Activated CD4-positive, alpha-beta T cell treated with anti-CD3 and anti-CD28 coated beads, Interleukin-2, amount 50 U/mL, for 1 hour (primary cell): ENCODE data around the gene P2RY6.
"Not testable (repeated sequence)": the region's sequence is repeated elsewhere in the genome, so short reads cannot be mapped to it uniquely, and the experiment has no call there.

Source experiments
- DNase-seq: peaks from one replicate; pipeline ENCODE4 v3.0.0-alpha.2; 2020

The P2RY6 gene

DNA sequence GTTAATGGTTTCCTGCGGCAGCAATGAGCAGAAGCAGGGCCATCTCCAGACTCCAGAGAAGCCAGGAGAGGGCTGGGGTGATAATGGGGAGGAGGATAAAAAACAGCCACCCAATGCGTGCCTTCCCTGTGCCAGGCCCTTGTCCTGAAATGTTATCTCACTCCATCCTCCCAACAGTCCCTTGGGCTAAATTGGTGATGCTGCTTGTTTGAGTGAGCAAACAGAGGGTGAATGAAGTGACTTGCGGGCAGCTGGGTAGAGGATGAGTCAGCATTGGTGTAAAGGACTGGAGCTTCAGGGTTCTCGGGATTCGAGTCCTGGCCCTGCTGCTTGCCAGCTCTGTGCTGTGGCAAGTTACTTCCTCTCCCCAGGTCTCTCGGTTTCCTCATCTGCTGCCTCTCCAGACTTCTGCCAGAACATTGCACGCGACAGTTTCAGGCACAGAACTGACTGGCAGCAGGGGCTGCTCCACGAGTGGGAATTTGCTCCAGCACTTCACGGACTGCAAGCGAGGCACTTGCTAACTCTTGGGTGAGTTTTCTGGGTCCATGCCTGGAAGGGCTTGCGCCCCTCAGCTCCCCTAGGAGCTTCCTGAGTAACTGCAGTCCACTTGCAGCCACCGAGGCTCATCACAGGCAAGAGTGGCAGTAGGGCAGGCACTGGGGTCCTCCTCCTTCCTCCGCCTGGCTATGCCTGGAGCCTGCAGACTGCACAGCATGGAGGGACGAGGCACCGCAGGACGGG lies at the start of gene P2RY6:
TSS of gene P2RY6 (plus strand) at position 403 of the 744 bp plus-strand sequence. CDS start 24,181 bp downstream, outside the sequence.
- DNase-seq: no peak

DNA sequence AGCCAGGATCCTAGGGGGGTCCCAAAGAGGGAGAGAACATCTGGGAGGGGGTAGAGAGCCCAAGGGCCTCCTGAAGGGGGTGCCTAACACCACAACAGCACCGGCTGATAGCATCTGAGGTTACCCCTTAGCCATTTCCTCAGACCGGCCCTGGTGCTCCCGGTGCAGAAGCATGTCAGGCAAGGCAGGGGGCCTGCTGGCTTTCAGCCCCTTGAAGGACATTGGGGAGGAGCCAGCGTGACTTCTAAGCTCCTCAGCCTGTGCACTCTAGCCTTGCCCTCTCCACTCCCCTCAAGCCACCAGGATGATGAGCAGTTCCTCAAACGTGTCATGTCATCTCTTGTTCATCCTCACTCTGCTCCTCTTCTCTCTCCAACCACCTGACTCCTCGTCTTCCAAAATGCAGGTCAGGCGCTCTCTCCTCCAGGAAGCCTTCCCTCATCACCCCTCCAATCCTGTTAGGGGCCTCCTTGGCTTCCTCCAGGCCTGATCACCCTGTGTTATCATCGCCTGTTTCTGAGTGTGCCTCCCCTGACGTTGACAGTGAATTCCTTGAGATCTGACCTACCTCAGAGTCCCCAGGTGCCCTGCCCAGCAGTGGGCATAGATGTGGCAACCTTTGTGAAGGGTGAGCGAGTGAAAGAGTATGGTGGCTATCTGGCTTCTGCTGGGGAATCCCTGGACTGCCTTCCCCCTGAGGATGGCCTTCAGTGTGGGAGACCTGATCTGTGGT lies 48.0 kb upstream of the P2RY6 start:
- DNase-seq: no peak

- DNase-seq: no peak
Observed at GRCh38 chr11:73225001-73225686, 47.0 kb upstream of the P2RY6 start.

GRCh38 chr11:73225851-73226250 lies 46.3 kb upstream of the P2RY6 start:
- DNase-seq: no peak

GRCh38 chr11:73226297-73227006 lies 45.7 kb upstream of the P2RY6 start:
- no peak for DNase-seq

DNA sequence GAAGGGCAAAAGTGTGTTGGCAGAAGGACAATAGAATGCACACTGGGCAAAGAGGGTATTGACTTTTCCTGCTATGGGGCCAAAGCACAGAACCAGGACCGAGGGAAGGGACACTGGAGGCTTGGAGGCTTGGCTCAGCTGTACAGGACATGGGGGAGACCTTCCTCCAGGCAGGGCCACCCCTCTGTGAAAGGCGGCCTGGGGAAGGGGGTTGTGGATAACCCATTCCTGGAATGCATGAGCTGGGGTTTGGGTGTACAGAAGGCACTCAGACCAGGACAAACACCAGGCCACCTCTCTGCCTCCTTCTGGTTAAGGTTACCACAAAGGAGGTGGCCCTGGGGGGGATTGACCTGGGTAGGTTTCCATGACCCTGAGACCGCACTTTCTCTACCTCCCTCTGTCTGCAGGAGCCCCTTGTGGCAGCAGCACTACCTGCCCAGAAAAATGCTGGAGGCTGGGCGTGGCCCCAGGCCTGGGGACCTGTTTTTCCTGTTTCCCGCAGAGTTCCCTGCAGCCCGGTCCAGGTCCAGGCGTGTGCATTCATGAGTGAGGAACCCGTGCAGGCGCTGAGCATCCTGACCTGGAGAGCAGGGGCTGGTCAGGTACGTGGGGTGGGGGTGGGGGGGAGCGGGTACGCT lies 44.4 kb upstream of the P2RY6 start:
- no peak for DNase-seq

- DNase-seq: no peak
Observed at GRCh38 chr11:73228268-73229134, 43.6 kb upstream of the P2RY6 start.

GRCh38 chr11:73229321-73229895 lies 42.7 kb upstream of the P2RY6 start:
- DNase-seq: no peak

GRCh38 chr11:73229896-73230875 lies 42.0 kb upstream of the P2RY6 start:
- no peak for DNase-seq

DNA sequence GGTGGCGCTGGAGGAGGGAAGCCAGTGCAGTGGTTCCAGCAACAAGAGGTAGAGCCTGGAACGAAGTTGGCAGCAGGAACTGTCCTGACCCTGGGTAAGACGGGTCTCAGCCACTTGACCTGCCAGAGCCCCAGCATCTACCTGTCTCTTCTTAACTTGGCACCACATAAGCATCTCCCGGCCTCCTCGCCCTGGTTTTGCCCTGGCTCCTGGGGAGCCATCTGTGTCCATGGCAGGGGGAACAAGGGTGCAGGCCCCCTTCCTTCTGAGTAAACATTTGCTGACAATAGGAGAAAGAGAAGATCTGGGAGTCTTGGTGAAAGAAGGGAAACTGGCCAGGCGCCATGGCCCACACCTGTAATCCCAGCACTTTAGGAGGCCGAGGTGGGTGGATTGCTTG lies 41.2 kb upstream of the P2RY6 start:
- no peak for DNase-seq

- DNase-seq: not testable (repeated sequence)
Observed at GRCh38 chr11:73232487-73232886, 39.7 kb upstream of the P2RY6 start.

DNA sequence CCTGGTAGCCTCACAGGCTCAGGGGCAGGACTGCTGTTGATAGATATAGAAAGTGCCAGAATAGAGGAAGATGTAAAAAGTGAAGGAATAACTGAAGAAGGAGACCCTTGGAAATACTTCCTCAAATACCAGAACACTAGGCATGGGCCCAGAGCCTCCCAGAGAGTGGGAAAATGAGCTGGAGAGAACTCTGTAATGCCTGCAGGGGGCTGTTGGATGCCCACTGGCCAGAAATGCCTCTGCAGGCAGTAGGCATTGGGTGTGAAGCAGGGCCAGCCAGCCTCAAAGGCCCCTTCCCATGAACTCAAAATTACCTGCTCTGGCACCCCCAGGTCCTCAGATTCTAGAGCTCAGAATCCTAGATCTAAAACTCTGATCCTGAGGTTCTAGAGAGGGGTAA lies 38.9 kb upstream of the P2RY6 start:
- no peak for DNase-seq

GRCh38 chr11:73233692-73234470 lies 38.3 kb upstream of the P2RY6 start:
- DNase-seq: no peak

- DNase-seq: no peak
Observed at GRCh38 chr11:73234471-73235181, 37.5 kb upstream of the P2RY6 start.

DNA sequence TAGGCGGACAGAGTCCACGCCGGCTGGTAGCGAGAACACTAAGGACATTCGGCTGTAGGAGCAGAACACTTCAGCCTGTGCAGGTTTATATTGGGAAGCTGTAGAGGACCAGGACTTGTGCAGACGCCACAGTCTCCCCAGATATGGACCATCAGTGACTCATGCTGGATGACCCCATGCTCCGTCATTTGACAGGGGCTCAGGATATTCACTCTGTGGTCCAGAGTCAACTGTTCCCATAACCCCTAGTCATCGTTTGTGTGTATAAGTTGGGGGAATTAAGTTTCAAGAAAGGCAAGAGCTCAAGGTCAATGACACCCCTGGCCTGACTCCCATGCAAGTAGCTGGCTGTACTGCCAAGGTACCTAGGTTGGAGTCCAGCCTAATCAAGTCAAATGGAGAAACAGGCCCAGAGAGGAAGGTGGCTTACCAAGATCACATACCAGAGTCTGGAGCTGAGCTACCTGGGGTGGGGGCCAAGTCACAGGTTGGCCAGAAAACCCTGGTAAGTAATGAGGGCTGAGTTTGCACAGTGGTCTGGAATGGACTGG lies 36.8 kb upstream of the P2RY6 start:
- DNase-seq: no peak

DNA sequence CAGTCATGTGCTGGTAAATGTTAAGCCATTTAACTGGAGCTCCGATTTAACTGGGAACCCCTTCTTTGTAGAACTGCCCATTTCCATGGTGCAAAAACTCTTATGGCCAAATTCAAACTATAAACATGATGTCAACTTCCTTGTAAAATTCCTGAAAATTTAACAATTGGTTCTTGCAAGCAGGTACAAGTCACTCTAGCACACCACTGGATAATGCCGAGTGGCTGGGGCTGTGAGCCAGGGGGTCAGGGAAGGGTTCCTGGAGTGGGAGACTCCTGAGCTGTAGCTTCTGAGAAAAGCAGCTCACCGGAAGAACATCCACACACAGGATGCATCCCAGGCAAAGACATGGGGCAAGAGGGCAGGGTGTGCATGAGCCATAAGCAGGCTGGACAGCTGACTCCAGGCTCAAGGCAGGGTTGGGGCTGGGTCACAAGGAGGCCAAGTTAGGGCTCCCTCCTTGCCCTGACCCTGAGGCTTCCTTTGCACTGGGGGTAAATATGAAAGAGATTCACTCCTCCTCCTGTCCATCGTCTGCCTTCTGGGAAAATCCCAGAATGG lies 35.9 kb upstream of the P2RY6 start:
- no peak for DNase-seq

- peak; percentile 4 for DNase-seq
Observed at GRCh38 chr11:73236854-73237253, 35.3 kb upstream of the P2RY6 start.
